Neuronal stem cell (in vitro differentiated cells): ENCODE data around the gene ZSWIM4.

Source experiments
- DNase-seq: peaks from one replicate; pipeline ENCODE4 v3.0.0-alpha.2; 2013; ENCODE audit warnings: low spot score
- H2AFZ ChIP-seq: one replicate; pipeline ENCODE4 v1.6.1; 2013; ENCODE audit warnings: mild to moderate bottlenecking, low read length, inconsistent platforms
- H2AK5ac ChIP-seq: 2 replicates; pipeline ENCODE4 v1.6.1; 2013; ENCODE audit warnings: low read depth, mild to moderate bottlenecking, inconsistent platforms, low read length, moderate library complexity, mixed read lengths
- H2BK120ac ChIP-seq: 2 replicates; pipeline ENCODE4 v1.6.1; 2013; ENCODE audit warnings: low read depth, mild to moderate bottlenecking, inconsistent platforms, low read length, moderate library complexity, mixed read lengths
- H2BK12ac ChIP-seq: one replicate; pipeline ENCODE4 v1.6.1; 2013; ENCODE audit warnings: low read length, inconsistent platforms
- H2BK15ac ChIP-seq: 2 replicates; pipeline ENCODE4 v1.6.1; 2013; ENCODE audit warnings: mild to moderate bottlenecking, low read length, inconsistent platforms, mixed read lengths
- H2BK5ac ChIP-seq: one replicate; pipeline ENCODE4 v1.6.1; 2013; ENCODE audit warnings: inconsistent platforms, mild to moderate bottlenecking, low read length, moderate library complexity
- H3K14ac ChIP-seq: one replicate; pipeline ENCODE4 v1.6.1; 2013; ENCODE audit warnings: low read length, inconsistent platforms
- H3K18ac ChIP-seq: 2 replicates; pipeline ENCODE4 v1.6.1; 2013; ENCODE audit warnings: low read length, inconsistent platforms
- H3K23ac ChIP-seq: 2 replicates; pipeline ENCODE4 v1.6.1; 2013; ENCODE audit warnings: low read depth, mild to moderate bottlenecking, mixed read lengths, low read length, inconsistent platforms; ENCODE audit not compliant: poor library complexity
- H3K27ac ChIP-seq: replicated peaks from 3 replicates; pipeline ENCODE4 v1.5.1; 2013; ENCODE audit warnings: low read length, inconsistent platforms
- H3K27me3 ChIP-seq, 3 experiments: 2 replicates each; pipeline ENCODE4 v1.6.1; 2013; ENCODE audit warnings: low read length in 3 of 3, mild to moderate bottlenecking in 2 of 3, inconsistent platforms in 1 of 3, low read depth in 1 of 3, mixed read lengths in 1 of 3, moderate library complexity in 1 of 3; ENCODE audit not compliant: control insufficient read depth in 3 of 3, insufficient read depth in 3 of 3
- H3K36me3 ChIP-seq, 2 donors: replicated peaks in 1 of 2; 2 replicates each; pipeline ENCODE4 v1.6.1; 2013; ENCODE audit warnings: low read length in 2 of 2; ENCODE audit not compliant: control insufficient read depth in 2 of 2, insufficient read depth in 2 of 2
- H3K4ac ChIP-seq: 2 replicates; pipeline ENCODE4 v1.6.1; 2013; ENCODE audit warnings: inconsistent platforms, mild to moderate bottlenecking, low read length, moderate library complexity
- H3K4me1 ChIP-seq, 2 donors: 1 replicate in 1 of 2; 2 replicates in 1 of 2; pipeline ENCODE4 v1.6.1; 2013; ENCODE audit warnings: low read length in 2 of 2, low read depth in 1 of 2; ENCODE audit not compliant: control insufficient read depth in 2 of 2, insufficient read depth in 1 of 2
- H3K4me2 ChIP-seq: one replicate; pipeline ENCODE4 v1.6.1; 2013; ENCODE audit warnings: mild to moderate bottlenecking, low read length, inconsistent platforms; ENCODE audit not compliant: insufficient read depth, poor library complexity, severe bottlenecking
- H3K4me3 ChIP-seq, 2 donors: 2 replicates each; pipeline ENCODE4 v1.5.1; 2013; ENCODE audit warnings: low read length in 2 of 2, mild to moderate bottlenecking in 2 of 2, inconsistent platforms in 1 of 2, moderate library complexity in 1 of 2
- H3K79me1 ChIP-seq: one replicate; pipeline ENCODE4 v1.6.1; 2013; ENCODE audit warnings: low read depth, mild to moderate bottlenecking, inconsistent platforms, low read length, moderate library complexity
- H3K9ac ChIP-seq: one replicate; pipeline ENCODE4 v1.6.1; 2013; ENCODE audit warnings: mild to moderate bottlenecking, low read depth, low read length, inconsistent platforms; ENCODE audit not compliant: poor library complexity
- H3K9me3 ChIP-seq, 2 donors: replicated peaks in 1 of 2; 2 replicates each; pipeline versions ENCODE3 to v1.6.1; 2013; ENCODE audit warnings: low read length in 2 of 2, mild to moderate bottlenecking in 2 of 2, inconsistent platforms in 1 of 2, low read depth in 1 of 2, mixed read lengths in 1 of 2, moderate library complexity in 1 of 2; ENCODE audit not compliant: control insufficient read depth in 2 of 2, insufficient read depth in 1 of 2
- H4K8ac ChIP-seq: one replicate; pipeline ENCODE4 v1.6.1; 2013; ENCODE audit warnings: low read depth, mild to moderate bottlenecking, inconsistent platforms, low read length, moderate library complexity
- H4K91ac ChIP-seq: one replicate; pipeline ENCODE4 v1.6.1; 2013; ENCODE audit warnings: low read length, low read depth, mild to moderate bottlenecking, inconsistent platforms; ENCODE audit not compliant: poor library complexity
- WGBS, 2 donors: extraction: QIAGEN DNeasy Blood & Tissue Kit; methylation state at CpG; one replicate each; pipeline ENCODE4 v1.1.7; 2013; ENCODE audit warnings: missing lambda C conversion rate in 2 of 2, mixed read lengths in 1 of 2; ENCODE audit not compliant: insufficient read length in 2 of 2, insufficient replicate concordance in 1 of 2; ENCODE audit errors: extremely low coverage in 2 of 2; 5-methylcytosine and 5-hydroxymethylcytosine counted together

Gene ZSWIM4

DNA sequence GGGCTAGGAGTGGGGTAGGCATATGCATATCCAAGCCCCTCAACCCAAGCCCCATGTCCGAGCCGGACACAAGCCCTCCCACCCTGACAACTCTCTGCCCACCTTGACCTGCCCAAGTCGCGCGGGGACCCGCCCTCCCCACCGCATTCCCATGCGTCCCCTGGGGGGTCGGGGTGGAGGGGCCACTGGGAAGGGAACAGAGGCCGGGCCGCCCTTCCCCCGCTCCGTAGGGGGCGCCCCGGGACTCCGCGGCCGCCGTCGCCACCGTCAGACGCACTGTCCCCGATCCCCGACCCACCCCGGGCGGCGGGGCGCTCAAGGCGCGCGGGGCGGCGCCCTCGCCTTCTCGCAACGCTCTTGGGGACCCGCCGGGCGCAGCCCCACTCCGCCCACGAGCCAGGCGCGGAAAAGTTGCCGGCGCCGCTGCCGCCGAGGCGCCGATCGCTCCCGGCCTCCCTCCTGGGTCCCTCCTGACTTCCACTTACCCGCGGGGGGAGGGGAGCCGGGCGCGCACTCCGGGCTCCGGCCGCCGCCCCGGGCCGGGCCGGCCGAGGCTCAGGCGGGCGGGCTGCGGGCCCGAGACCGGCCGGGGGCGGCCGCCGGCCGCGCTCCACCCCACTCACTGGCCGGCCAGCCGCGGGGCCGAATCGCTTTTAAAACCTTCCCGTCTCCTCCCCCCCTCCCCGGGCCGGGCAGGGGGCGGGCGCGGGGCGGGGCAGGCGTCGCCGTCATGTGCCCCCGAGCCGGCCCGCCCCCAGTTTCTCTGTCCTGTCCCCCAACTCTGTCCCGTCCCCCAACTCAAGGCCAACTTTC, 47.3 kb downstream of the ZSWIM4 start:
- Histone ChIP-seq H3K4me1 (peaks cover 31 to 36% of the 10 kb centered on the region in 2 donors), H2BK12ac (no peak overlapping the region), H2BK15ac (peak overlapping the region; percentile 98), H3K14ac (peak overlapping the region; percentile 17), H2AK5ac (peak overlapping the region; percentile 98), H3K4ac (peak overlapping the region; percentile 66), H3K23ac (peak overlapping the region; percentile 73), H3K36me3 (no peaks in the 10 kb centered on the region), H4K91ac (peak overlapping the region; percentile 72), H3K79me1 (peaks cover 13% of the 10 kb centered on the region), H3K4me2 (peak overlapping the region; percentile 80), H3K18ac (peak overlapping the region; percentile 99), H2BK120ac (no peak overlapping the region), H3K9me3 (no peaks in the 10 kb centered on the region), H2BK5ac (peak overlapping the region; percentile 53), H3K4me3 (peak overlapping the region; percentile 66 to 93), H2AFZ (peak overlapping the region; percentile 85), H3K9ac (peak overlapping the region; percentile 77), H3K27me3 (peaks cover 0 to 8% (median 0%) of the 10 kb centered on the region in 3 experiments), H4K8ac (peak overlapping the region; percentile 43), H3K27ac (no peak overlapping the region)
- no CpG with 5 or more reads among the region's 95 CpGs for WGBS, 2 donors
- no peak for DNase-seq

DNA sequence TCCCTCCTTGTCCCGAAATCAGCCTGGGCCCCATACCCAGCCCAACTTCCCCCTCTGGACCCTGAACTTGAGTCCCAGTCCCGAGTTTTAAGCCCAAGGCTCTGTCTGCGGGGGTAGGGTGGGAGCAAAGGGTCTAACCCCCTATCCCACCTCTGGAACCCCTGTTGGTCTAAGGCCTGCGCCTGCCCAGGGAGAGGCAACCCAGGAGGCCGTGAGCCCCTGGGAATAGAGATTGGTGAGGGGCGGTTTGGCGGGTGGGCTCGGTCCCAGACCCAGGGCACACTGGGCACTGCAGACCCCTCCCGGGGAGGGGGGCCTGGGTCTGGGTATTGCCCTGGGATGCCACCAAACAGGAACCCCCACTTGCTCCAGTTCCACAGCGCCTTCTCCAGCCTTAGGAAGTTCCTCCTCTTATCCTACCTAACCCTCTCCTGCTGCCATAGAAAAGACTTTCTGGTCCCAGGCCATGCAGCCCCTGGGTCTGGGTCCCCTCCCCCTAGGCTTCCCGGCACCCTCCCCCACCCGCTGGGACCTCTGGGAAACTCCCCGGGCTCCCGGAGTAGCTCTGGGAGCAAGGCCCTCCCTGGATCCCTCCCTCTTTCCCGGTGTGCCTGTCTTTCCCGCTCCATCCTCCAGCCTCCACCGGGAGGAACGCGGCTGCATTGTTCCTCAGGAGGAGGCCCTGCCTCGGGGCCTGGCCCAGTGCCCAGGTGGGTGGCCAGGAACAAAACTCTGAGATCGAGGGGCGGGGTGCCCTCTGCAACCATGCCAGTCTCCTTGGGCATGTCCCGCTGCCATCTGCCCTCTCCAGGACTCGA, 48.1 kb downstream of the ZSWIM4 start:
- Histone ChIP-seq H3K79me1 (peaks cover 13% of the 10 kb centered on the region), H3K36me3 (no peaks in the 10 kb centered on the region), H2AFZ (peak overlapping the region; percentile 85), H2BK5ac (peak overlapping the region; percentile 53), H3K4ac (peak overlapping the region; percentile 66), H3K9me3 (no peaks in the 10 kb centered on the region), H3K27me3 (peaks cover 0 to 8% (median 0%) of the 10 kb centered on the region in 3 experiments), H2BK15ac (peak overlapping the region; percentile 99), H2BK120ac (peak overlapping the region; percentile 98), H3K18ac (peak overlapping the region; percentile 93), H3K4me2 (peak overlapping the region; percentile 80), H3K4me1 (peaks cover 34 to 38% of the 10 kb centered on the region in 2 donors), H3K4me3 (peak overlapping the region; percentile 66 to 93), H3K27ac (no peak overlapping the region), H4K91ac (peak overlapping the region; percentile 72), H3K14ac (peak overlapping the region; percentile 38), H4K8ac (no peak overlapping the region), H3K23ac (peak overlapping the region; percentile 85), H3K9ac (peak overlapping the region; percentile 60), H2AK5ac (peak overlapping the region; percentile 98), H2BK12ac (peak overlapping the region; percentile 99)
- no peak for DNase-seq
- WGBS, 2 donors, result no CpG with 5 or more reads among the region's 24 CpGs

DNA sequence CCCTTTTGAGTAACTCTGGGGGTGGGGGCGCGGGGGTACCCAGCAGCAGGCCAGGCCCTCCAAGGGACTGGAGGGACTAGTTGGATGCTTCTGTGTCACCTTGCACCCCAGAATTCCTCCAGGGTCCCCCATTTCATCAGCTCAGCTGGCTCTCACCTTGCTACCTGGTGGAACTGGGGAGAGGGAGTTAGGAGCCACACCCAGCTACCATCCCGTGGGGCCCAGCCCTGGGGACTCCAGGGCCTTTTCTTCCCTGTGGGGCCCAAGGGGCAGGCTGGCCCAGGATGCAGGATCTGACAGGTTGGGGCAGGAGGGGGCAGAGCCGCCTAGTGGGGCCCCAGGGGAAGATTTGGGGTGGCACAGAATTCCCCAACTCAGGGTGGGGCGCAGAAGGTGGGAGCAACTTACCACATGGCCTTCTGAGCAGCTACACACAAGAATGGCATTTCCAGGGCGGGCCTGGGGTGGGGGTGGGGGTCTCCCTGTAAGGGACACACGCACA, 48.9 kb downstream of the ZSWIM4 start:
- no peak overlapping the region for H4K91ac ChIP-seq
- H4K8ac ChIP-seq, result no peak overlapping the region
- H3K14ac ChIP-seq, result no peak overlapping the region
- H3K79me1 ChIP-seq, result peaks cover 13% of the 10 kb centered on the region
- H3K27ac ChIP-seq, result no peak overlapping the region
- H2BK120ac ChIP-seq, result peak overlapping the region; percentile 98
- H3K4me1 ChIP-seq, result peaks cover 33 to 38% of the 10 kb centered on the region in 2 donors
- no peak for DNase-seq
- peak overlapping the region; percentile 99 for H2BK15ac ChIP-seq
- peak overlapping the region; percentile 10 for H3K4ac ChIP-seq
- H3K27me3 ChIP-seq, result peaks cover 0 to 8% (median 0%) of the 10 kb centered on the region in 3 experiments
- H3K4me3 ChIP-seq, result no peak overlapping the region
- no peak overlapping the region for H3K9ac ChIP-seq
- H2BK12ac ChIP-seq, result peak overlapping the region; percentile 99
- H2AFZ ChIP-seq, result peak overlapping the region; percentile 15
- peak overlapping the region; percentile 98 for H2AK5ac ChIP-seq
- H3K4me2 ChIP-seq, result no peak overlapping the region
- peak overlapping the region; percentile 87 for H3K18ac ChIP-seq
- peak overlapping the region; percentile 22 for H2BK5ac ChIP-seq
- no peaks in the 10 kb centered on the region for H3K9me3 ChIP-seq
- no CpG with 5 or more reads among the region's 7 CpGs for WGBS, 2 donors
- peak overlapping the region; percentile 85 for H3K23ac ChIP-seq
- H3K36me3 ChIP-seq, result no peaks in the 10 kb centered on the region
